ENCODE results near the gene WDR70.
"Not testable (repeated sequence)": the region's sequence is repeated elsewhere in the genome, so short reads cannot be mapped to it uniquely, and the experiment has no call there.

The WDR70 gene

DNA sequence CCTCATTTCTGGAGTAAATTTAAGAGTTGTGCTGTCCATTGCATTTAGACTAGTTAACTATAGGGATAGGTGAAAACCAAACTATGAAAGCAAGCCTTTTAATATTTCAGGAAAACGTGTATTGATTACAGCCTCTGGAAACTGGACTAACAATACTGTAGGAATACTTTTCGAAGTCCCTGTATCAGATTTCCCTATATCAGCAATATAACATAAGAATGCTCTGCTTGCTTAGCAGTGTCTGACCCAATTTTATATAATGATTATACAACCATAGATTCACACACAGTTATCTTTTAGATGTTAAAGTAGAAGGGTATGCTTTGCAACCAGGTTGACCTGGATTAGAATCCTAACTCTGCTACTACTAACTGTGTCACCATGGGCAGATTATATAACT is 203.1 kb downstream of the WDR70 start:
- H3K4me3 ChIP-seq (ENCODE audit: low read depth, low read length), result no peak overlapping the region
- no peak for DNase-seq (ENCODE audit: low read depth)
- in situ Hi-C loops (cut with HindIII; ENCODE audit: low sequenced_read_pairs), result no loop called here
- TF ChIP-seq CTCF (IDR thresholded peaks at IDR 0.05; ENCODE audit: low read depth, low read length, missing control alignments), result no peak

- DNase-seq (ENCODE audit: low read depth); in situ Hi-C loops (cut with HindIII; ENCODE audit: low sequenced_read_pairs): not testable (repeated sequence)
Measured at GRCh38 chr5:37593292-37593691, 214.2 kb downstream of the WDR70 start.

GRCh38 chr5:37594864-37595263 is 215.7 kb downstream of the WDR70 start:
- H3K4me3 ChIP-seq (ENCODE audit: low read depth, low read length); in situ Hi-C loops (cut with HindIII; ENCODE audit: low sequenced_read_pairs); DNase-seq (ENCODE audit: low read depth): not testable (repeated sequence)

More at GRCh38 chr5:37593292-37593691, 214.2 kb downstream of the WDR70 start:
- not testable (repeated sequence) for H3K4me3 ChIP-seq (ENCODE audit: low read depth, low read length)

- in situ Hi-C loops (cut with HindIII; ENCODE audit: low sequenced_read_pairs), result no loop called here
- no peak for TF ChIP-seq CTCF (IDR thresholded peaks at IDR 0.05; ENCODE audit: low read depth, low read length, missing control alignments)
- no peak for DNase-seq (ENCODE audit: low read depth)
- no peak overlapping the region for H3K4me3 ChIP-seq (ENCODE audit: low read depth, low read length)
Measured at GRCh38 chr5:37598733-37599132, 219.6 kb downstream of the WDR70 start.

- DNase-seq (ENCODE audit: low read depth), result no peak
- in situ Hi-C loops (cut with HindIII; ENCODE audit: low sequenced_read_pairs), result no loop called here
- no peak overlapping the region for H3K4me3 ChIP-seq (ENCODE audit: low read depth, low read length)
- no peak for TF ChIP-seq CTCF (IDR thresholded peaks at IDR 0.05; ENCODE audit: low read depth, low read length, missing control alignments)
Measured at GRCh38 chr5:37601163-37601562, 222.0 kb downstream of the WDR70 start.

GRCh38 chr5:37603072-37603471 is 224.0 kb downstream of the WDR70 start:
- no peak for TF ChIP-seq CTCF (IDR thresholded peaks at IDR 0.05; ENCODE audit: low read depth, low read length, missing control alignments)
- in situ Hi-C loops (cut with HindIII; ENCODE audit: low sequenced_read_pairs), result no loop called here
- DNase-seq (ENCODE audit: low read depth), result no peak
- no peak overlapping the region for H3K4me3 ChIP-seq (ENCODE audit: low read depth, low read length)

- no peak for TF ChIP-seq CTCF (IDR thresholded peaks at IDR 0.05; ENCODE audit: low read depth, low read length, missing control alignments)
- in situ Hi-C loops (cut with HindIII; ENCODE audit: low sequenced_read_pairs), result no loop called here
- no peak for DNase-seq (ENCODE audit: low read depth)
- H3K4me3 ChIP-seq (ENCODE audit: low read depth, low read length), result no peak overlapping the region
Measured at GRCh38 chr5:37604290-37604689, 225.2 kb downstream of the WDR70 start.

DNA sequence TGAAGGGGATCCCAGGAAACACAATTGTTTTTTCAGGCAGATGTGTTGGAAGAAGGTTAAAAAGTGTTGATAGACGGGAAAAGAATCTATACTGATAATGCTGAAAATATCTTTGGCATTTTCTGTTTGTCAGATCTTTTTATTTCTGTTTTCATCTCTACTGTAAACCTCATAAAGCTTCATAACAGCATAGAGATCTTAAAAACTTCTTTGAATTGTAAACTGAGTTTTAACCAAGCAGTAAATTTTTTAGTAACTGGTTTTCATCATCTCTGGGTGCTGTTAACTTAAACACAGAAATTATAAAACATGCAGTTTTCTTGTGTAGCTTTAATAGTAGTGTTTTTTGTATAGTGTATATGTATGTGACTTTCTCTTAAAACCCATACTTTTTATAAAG is 227.0 kb downstream of the WDR70 start:
- in situ Hi-C loops (cut with HindIII; ENCODE audit: low sequenced_read_pairs), result no loop called here

More for the DNA sequence above, 227.0 kb downstream of the WDR70 start:
- DNase-seq (ENCODE audit: low read depth), result no peak
- no peak overlapping the region for H3K4me3 ChIP-seq (ENCODE audit: low read depth, low read length)
- no peak for TF ChIP-seq CTCF (IDR thresholded peaks at IDR 0.05; ENCODE audit: low read depth, low read length, missing control alignments)
